ENCODE data around the gene PCDHGB5. TPM values are rescaled to one million over a fixed set of nuclear protein-coding genes. Genes with fewer than 3 reads are reported as not detected.
"Not testable (repeated sequence)": the region's sequence is repeated elsewhere in the genome, so short reads cannot be mapped to it uniquely, and the experiment has no call there.

The PCDHGB5 gene
- total and polyA plus RNA-seq, 2 donors (not counting 3 experiments of a cell fraction or from before 2014, with no cell fraction given) = 10.1 to 14.4 TPM

- BruUV-seq (replicated peaks); H3K36me3 ChIP-seq (ENCODE audit: control insufficient read depth in 2 of 2, extremely low read depth in 1 of 2, insufficient read depth in 2 of 2, low read length in 2 of 2); H3K27ac ChIP-seq (ENCODE audit: insufficient read depth, low read depth, low read length); H3K79me2 ChIP-seq (ENCODE audit: control insufficient read depth, insufficient read depth, low read length); POLR2A ChIA-PET; H3K9ac ChIP-seq (replicated peaks; ENCODE audit: extremely low read depth, insufficient read depth, low read length); H3K4me3 ChIP-seq (replicated peaks in 1 of 3; ENCODE audit: insufficient read depth in 1 of 3, low read depth in 1 of 3, low read length in 3 of 3); FAIRE-seq; dilution Hi-C loops (cut with MboI; ENCODE audit: extremely low pct_ligation_motif_present, low sequenced_read_pairs); intact Hi-C loops (cut with micrococcal nuclease); H3K4me2 ChIP-seq (ENCODE audit: insufficient read depth, low read length); H3K4me1 ChIP-seq (ENCODE audit: control insufficient read depth, extremely low read depth, insufficient read depth, low read length); H2AFZ ChIP-seq (ENCODE audit: low read depth, low read length); DNase-seq (ENCODE audit: low read depth, low spot score); H3K9me1 ChIP-seq (replicated peaks; ENCODE audit: control insufficient read depth, extremely low read depth, insufficient read depth, low read length); H3K9me3 ChIP-seq (replicated peaks; ENCODE audit: control insufficient read depth, insufficient read depth, low read length); H4K20me1 ChIP-seq (replicated peaks; ENCODE audit: control insufficient read depth, extremely low read depth, insufficient read depth, low read length): not testable (repeated sequence)
- H3K27me3 ChIP-seq (ENCODE audit: control insufficient read depth in 2 of 2, insufficient read depth in 2 of 2, low read length in 2 of 2) = peaks cover 48 to 84% of the 10 kb centered on the region in 2 experiments
- TF ChIP-seq EZH2 (IDR thresholded peaks at IDR 0.05; ENCODE audit: borderline replicate concordance, low read depth, low read length, severe bottlenecking) = peak; percentile 76
- CTCF ChIA-PET = interaction anchor here (1.2 to 11.3 kb wide), 6 partner anchors 12 to 148 kb away, joined by 3 to 335 read pairs (median 44); partner anchors contain the start of genes PCDHGA12 and PCDHGA8
These were observed 17.0 kb downstream of the PCDHGB5 start for GRCh38 chr5:141414548-141415274.

DNA sequence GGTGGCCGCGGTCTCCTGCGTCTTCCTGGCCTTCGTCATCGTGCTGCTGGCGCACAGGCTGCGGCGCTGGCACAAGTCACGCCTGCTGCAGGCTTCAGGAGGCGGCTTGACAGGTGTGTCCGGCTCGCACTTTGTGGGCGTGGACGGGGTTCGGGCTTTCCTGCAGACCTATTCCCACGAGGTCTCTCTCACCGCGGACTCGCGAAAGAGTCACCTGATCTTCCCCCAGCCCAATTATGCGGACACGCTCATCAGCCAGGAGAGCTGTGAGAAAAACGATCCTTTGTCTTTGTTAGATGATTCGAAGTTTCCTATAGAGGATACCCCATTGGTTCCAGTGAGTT lies 17.5 kb downstream of the PCDHGB5 start:
- intact Hi-C loops (cut with micrococcal nuclease); BruUV-seq (replicated peaks); H3K9me1 ChIP-seq (replicated peaks; ENCODE audit: control insufficient read depth, extremely low read depth, insufficient read depth, low read length); H4K20me1 ChIP-seq (replicated peaks; ENCODE audit: control insufficient read depth, extremely low read depth, insufficient read depth, low read length); FAIRE-seq; H2AFZ ChIP-seq (ENCODE audit: low read depth, low read length); H3K9ac ChIP-seq (replicated peaks; ENCODE audit: extremely low read depth, insufficient read depth, low read length); dilution Hi-C loops (cut with MboI; ENCODE audit: extremely low pct_ligation_motif_present, low sequenced_read_pairs); H3K36me3 ChIP-seq (ENCODE audit: control insufficient read depth in 2 of 2, extremely low read depth in 1 of 2, insufficient read depth in 2 of 2, low read length in 2 of 2); POLR2A ChIA-PET; H3K4me3 ChIP-seq (replicated peaks in 1 of 3; ENCODE audit: insufficient read depth in 1 of 3, low read depth in 1 of 3, low read length in 3 of 3); H3K4me2 ChIP-seq (ENCODE audit: insufficient read depth, low read length); DNase-seq (ENCODE audit: low read depth, low spot score); H3K9me3 ChIP-seq (replicated peaks; ENCODE audit: control insufficient read depth, insufficient read depth, low read length); H3K27ac ChIP-seq (ENCODE audit: insufficient read depth, low read depth, low read length); H3K79me2 ChIP-seq (ENCODE audit: control insufficient read depth, insufficient read depth, low read length); H3K4me1 ChIP-seq (ENCODE audit: control insufficient read depth, extremely low read depth, insufficient read depth, low read length): not testable (repeated sequence)
- CTCF ChIA-PET = interaction anchor here (1.0 to 11.3 kb wide), 4 partner anchors 12 to 148 kb away, joined by 3 to 335 read pairs (median 32); no protein-coding TSS in a partner anchor
- H3K27me3 ChIP-seq (ENCODE audit: control insufficient read depth in 2 of 2, insufficient read depth in 2 of 2, low read length in 2 of 2) = peaks cover 45 to 84% of the 10 kb centered on the region in 2 experiments
